ENCODE data around the gene SEPTIN7. TPM values are rescaled to one million over a fixed set of nuclear protein-coding genes. Genes with fewer than 3 reads are reported as not detected.

SEPTIN7 gene
- total and polyA plus RNA-seq, 2 of the 13 experiments (the other 11 are each of a cell fraction or from before 2014, with no cell fraction given) = 103 to 129 TPM

DNA sequence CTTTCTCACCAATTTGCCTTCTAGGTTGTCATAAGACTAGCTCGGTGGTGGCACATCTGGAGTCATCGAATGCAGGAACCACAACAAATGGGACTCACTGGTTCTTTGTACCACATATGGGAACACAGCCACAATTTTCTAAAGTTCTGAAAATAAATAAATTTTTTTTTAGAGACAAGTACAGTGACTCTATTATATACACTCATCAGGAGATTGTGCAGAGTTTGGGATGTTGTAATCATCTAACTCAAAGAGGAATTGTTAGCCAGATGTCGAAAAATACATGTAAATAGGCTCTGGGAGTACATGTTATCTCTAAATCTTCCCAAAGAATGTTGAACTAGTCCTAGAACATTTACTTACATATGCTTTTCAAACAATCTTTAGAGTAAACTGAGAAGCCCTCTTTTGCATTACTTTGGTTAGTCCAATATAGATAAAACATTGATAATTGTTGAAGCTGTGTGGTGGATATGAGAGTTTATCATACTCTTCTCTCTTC is 19.6 kb upstream of the SEPTIN7 start (continued):
- no peak for TF ChIP-seq TBL1XR1 (IDR thresholded peaks at IDR 0.05; ENCODE audit: borderline replicate concordance, low read length, partially characterized antibody)
- no peak for TF ChIP-seq ARNT (IDR thresholded peaks at IDR 0.05)
- no peak for TF ChIP-seq ZNF318 (CRISPR knock-in tag; IDR thresholded peaks at IDR 0.05)
- TF ChIP-seq ZNF446 (CRISPR knock-in tag; IDR thresholded peaks at IDR 0.05) = no peak
- no peak for TF ChIP-seq RFXAP (CRISPR knock-in tag; IDR thresholded peaks at IDR 0.05; ENCODE audit: borderline replicate concordance)
- no peak for TF ChIP-seq FOXP4 (CRISPR knock-in tag; IDR thresholded peaks at IDR 0.05)
- no peak for TF ChIP-seq SALL2 (CRISPR knock-in tag; IDR thresholded peaks at IDR 0.05)
- TF ChIP-seq E2F5 (CRISPR knock-in tag; conservative IDR thresholded peaks at IDR 0.05) = no peak
- TF ChIP-seq SOX5 (CRISPR knock-in tag; IDR thresholded peaks at IDR 0.05; ENCODE audit: borderline replicate concordance) = peak; percentile 44; the same call in 1 of the 2 replicates
- TF ChIP-seq BORCS8-MEF2B (CRISPR knock-in tag; IDR thresholded peaks at IDR 0.05) = no peak
- no peak for TF ChIP-seq POGZ (CRISPR knock-in tag; IDR thresholded peaks at IDR 0.05)
- no peak for TF ChIP-seq NFKBIZ (CRISPR knock-in tag; IDR thresholded peaks at IDR 0.05)
- no peak for TF ChIP-seq SMAD1 (CRISPR knock-in tag; IDR thresholded peaks at IDR 0.05; ENCODE audit: borderline replicate concordance, low read depth)
- no peak for TF ChIP-seq ZNF343 (CRISPR knock-in tag; IDR thresholded peaks at IDR 0.05)
- no peak for TF ChIP-seq JARID2 (CRISPR knock-in tag; IDR thresholded peaks at IDR 0.05; ENCODE audit: insufficient replicate concordance)
- TF ChIP-seq BCL6 (CRISPR knock-in tag; IDR thresholded peaks at IDR 0.05) = 0 out of 2 replicates have a peak, but pooled peaks have one; percentile 12
- TF ChIP-seq DR1 (CRISPR knock-in tag; IDR thresholded peaks at IDR 0.05) = no peak
- TF ChIP-seq ZNF432 (CRISPR knock-in tag; IDR thresholded peaks at IDR 0.05; ENCODE audit: borderline replicate concordance) = no peak

Measured in HepG2 (cell line).